ENCODE results near the gene SCAMP4. TPM values are rescaled to one million over a fixed set of nuclear protein-coding genes. Genes with fewer than 3 reads are reported as not detected.
A peak's percentile ranks its signal among the peaks of the same experiment; 100 is the strongest.

The SCAMP4 gene
- polyA plus RNA-seq, 1 experiment, result 6.7 TPM

GRCh38 chr19:1867349-1867724 is 37.9 kb upstream of the SCAMP4 start:
- DNase-seq (ENCODE audit: low read depth, low spot score), result no peak
- Histone ChIP-seq H3K27me3 (ENCODE audit: control insufficient read depth, insufficient read depth, low read length) (no peaks in the 10 kb centered on the region), H3K9me3 (ENCODE audit: control insufficient read depth, insufficient read depth, low read length) (no peaks in the 10 kb centered on the region), H3K4me3 (ENCODE audit: low read depth, low read length) (no peak overlapping the region), H3K27ac (ENCODE audit: low read depth, low read length) (no peak overlapping the region)
- ChIA-PET POLR2A (no interaction called here), CTCF (no interaction called here)
- TF ChIP-seq CTCF (IDR thresholded peaks at IDR 0.05; ENCODE audit: low read depth, low read length), result no peak

- ChIA-PET POLR2A (interaction anchor here (0.8 kb wide), 1 partner anchor 264 kb away, joined by 5 read pairs; the partner anchor contains the start of gene UQCR11), CTCF (no interaction called here)
- no peak for DNase-seq (ENCODE audit: low read depth, low spot score)
- Histone ChIP-seq H3K27ac (ENCODE audit: low read depth, low read length) (no peak overlapping the region), H3K9me3 (ENCODE audit: control insufficient read depth, insufficient read depth, low read length) (no peaks in the 10 kb centered on the region), H3K27me3 (ENCODE audit: control insufficient read depth, insufficient read depth, low read length) (no peaks in the 10 kb centered on the region), H3K4me3 (ENCODE audit: low read depth, low read length) (no peak overlapping the region)
- TF ChIP-seq CTCF (IDR thresholded peaks at IDR 0.05; ENCODE audit: low read depth, low read length), result no peak
Observed at GRCh38 chr19:1868971-1869370, 36.2 kb upstream of the SCAMP4 start.

GRCh38 chr19:1871140-1871597 is 34.0 kb upstream of the SCAMP4 start:
- no peak for DNase-seq (ENCODE audit: low read depth, low spot score)
- H3K9me3 ChIP-seq (ENCODE audit: control insufficient read depth, insufficient read depth, low read length), result peaks cover 5% of the 10 kb centered on the region; the same call in 1 of the 2 replicates
- H3K4me3 ChIP-seq (ENCODE audit: low read depth, low read length), result no peak overlapping the region
- H3K27ac ChIP-seq (ENCODE audit: low read depth, low read length), result no peak overlapping the region
- H3K27me3 ChIP-seq (ENCODE audit: control insufficient read depth, insufficient read depth, low read length), result no peaks in the 10 kb centered on the region
- ChIA-PET POLR2A (no interaction called here), CTCF (no interaction called here)
- no peak for TF ChIP-seq CTCF (IDR thresholded peaks at IDR 0.05; ENCODE audit: low read depth, low read length)

- CTCF ChIA-PET, result no interaction called here
- no peak for TF ChIP-seq CTCF (IDR thresholded peaks at IDR 0.05; ENCODE audit: low read depth, low read length)
- Histone ChIP-seq H3K27ac (ENCODE audit: low read depth, low read length) (no peak overlapping the region), H3K4me3 (ENCODE audit: low read depth, low read length) (no peak overlapping the region), H3K9me3 (ENCODE audit: control insufficient read depth, insufficient read depth, low read length) (peaks cover 5% of the 10 kb centered on the region; the same call in 1 of the 2 replicates), H3K27me3 (ENCODE audit: control insufficient read depth, insufficient read depth, low read length) (no peaks in the 10 kb centered on the region)
- POLR2A ChIA-PET, result no interaction called here
- DNase-seq (ENCODE audit: low read depth, low spot score), result no peak
Observed at GRCh38 chr19:1871630-1872029, 33.6 kb upstream of the SCAMP4 start.

- peak overlapping the region; percentile 39 for H3K27ac ChIP-seq (ENCODE audit: low read depth, low read length)
- CTCF ChIA-PET, result no interaction called here
- peaks cover 5% of the 10 kb centered on the region; the same call in 1 of the 2 replicates for H3K9me3 ChIP-seq (ENCODE audit: control insufficient read depth, insufficient read depth, low read length)
- TF ChIP-seq CTCF (IDR thresholded peaks at IDR 0.05; ENCODE audit: low read depth, low read length), result no peak
- DNase-seq (ENCODE audit: low read depth, low spot score), result no peak
- POLR2A ChIA-PET, result no interaction called here
- H3K27me3 ChIP-seq (ENCODE audit: control insufficient read depth, insufficient read depth, low read length), result no peaks in the 10 kb centered on the region
- peak overlapping the region; percentile 32; the same call in 1 of the 2 replicates for H3K4me3 ChIP-seq (ENCODE audit: low read depth, low read length)
Observed at GRCh38 chr19:1872807-1873523, 32.2 kb upstream of the SCAMP4 start.
